Ishikawa (cell line): Measurements from ENCODE around the gene SPOCK1.

Experiments used
- CEBPB ChIP-seq: IDR thresholded peaks from 2 replicates; pipeline ENCODE4 v1.6.1; 2012
- CREB1 ChIP-seq: IDR thresholded peaks from 2 replicates; pipeline ENCODE4 v1.6.1; 2012; ENCODE audit warnings: low read depth
- EGR1 ChIP-seq: IDR thresholded peaks from 2 replicates; pipeline ENCODE4 v1.6.1; 2012
- EP300 ChIP-seq: IDR thresholded peaks from 2 replicates; pipeline ENCODE4 v1.6.1; 2012; ENCODE audit warnings: borderline replicate concordance
- FOXM1 ChIP-seq: IDR thresholded peaks from 2 replicates; pipeline ENCODE4 v1.6.1; 2012; ENCODE audit warnings: low read depth, borderline replicate concordance
- MAX ChIP-seq: IDR thresholded peaks from 2 replicates; pipeline ENCODE4 v1.6.1; 2012
- REST ChIP-seq: IDR thresholded peaks from 2 replicates; pipeline ENCODE4 v1.6.1; 2012; ENCODE audit warnings: low read depth, mild to moderate bottlenecking
- TAF1 ChIP-seq: IDR thresholded peaks from 2 replicates; pipeline ENCODE4 v1.6.1; 2012; ENCODE audit warnings: low read depth, mild to moderate bottlenecking
- TEAD4 ChIP-seq: IDR thresholded peaks from 2 replicates; pipeline ENCODE4 v1.6.1; 2012
- YY1 ChIP-seq: IDR thresholded peaks from 2 replicates; pipeline ENCODE4 v1.6.1; 2012; ENCODE audit warnings: low read depth
- ZBTB7A ChIP-seq: IDR thresholded peaks from 2 replicates; pipeline ENCODE4 v1.6.1; 2012; ENCODE audit warnings: low read depth
- TF ChIP-seq, protein P1 (sequence below): IDR thresholded peaks from 2 replicates; pipeline ENCODE4 v1.6.1; 2012

DNA sequence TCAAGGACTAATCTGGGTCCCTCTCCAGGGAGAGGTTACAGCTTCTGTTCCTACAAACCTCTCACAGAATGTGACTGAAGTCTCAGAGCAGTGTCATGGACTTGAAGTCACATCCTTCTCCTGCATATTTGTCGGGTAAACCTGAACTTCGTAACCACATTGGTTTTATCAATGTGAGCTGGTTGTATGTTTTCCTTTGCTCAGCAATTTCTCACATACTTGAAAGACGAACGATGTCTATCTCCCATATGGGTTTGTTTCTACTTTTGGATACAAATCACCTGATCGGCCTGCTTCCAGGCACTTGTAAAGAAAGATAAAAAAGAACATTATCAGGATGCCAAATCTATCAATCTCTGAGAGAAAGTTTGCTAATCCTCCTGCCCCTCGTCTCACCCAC lies 411.0 kb downstream of the SPOCK1 start:
- TF ChIP-seq TAF1 (no peak), TEAD4 (no peak), ZBTB7A (no peak), EP300 (no peak), CEBPB (no peak), YY1 (no peak), REST (no peak), FOXM1 (no peak), EGR1 (no peak), CREB1 (no peak), MAX (no peak)
- TF ChIP-seq, protein P1, sequence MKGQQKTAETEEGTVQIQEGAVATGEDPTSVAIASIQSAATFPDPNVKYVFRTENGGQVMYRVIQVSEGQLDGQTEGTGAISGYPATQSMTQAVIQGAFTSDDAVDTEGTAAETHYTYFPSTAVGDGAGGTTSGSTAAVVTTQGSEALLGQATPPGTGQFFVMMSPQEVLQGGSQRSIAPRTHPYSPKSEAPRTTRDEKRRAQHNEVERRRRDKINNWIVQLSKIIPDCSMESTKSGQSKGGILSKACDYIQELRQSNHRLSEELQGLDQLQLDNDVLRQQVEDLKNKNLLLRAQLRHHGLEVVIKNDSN: no peak
